ENCODE measurements around the gene SRRM3. TPM values are rescaled to one million over a fixed set of nuclear protein-coding genes. Genes with fewer than 3 reads are reported as not detected.

SRRM3 gene
- total RNA-seq, 2 donors from 2014 or later, result 4.1 to 5.0 TPM

DNA sequence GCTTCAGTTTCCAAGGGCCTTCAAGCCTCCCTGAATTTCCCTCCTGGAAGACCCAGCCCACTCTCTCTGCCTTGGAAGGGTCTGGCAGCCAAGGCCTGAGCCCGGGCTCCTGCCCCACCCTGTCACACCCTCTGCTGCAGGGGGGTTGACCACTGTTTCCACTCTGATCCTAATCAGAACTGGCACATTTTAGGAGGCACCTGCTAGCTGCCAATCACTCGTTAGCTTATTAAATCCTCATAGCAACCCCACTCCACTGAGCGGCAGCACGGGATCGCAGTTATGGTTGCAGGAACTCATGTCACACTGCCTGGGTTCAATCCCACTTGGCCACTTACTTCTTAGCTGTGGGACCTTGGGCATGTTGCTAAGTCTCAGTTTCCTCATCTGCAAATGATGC, 113.7 kb downstream of the SRRM3 start:
- H3K9me3 ChIP-seq (ENCODE audit: control insufficient read depth, low read length), result no peaks in the 10 kb centered on the region
- TF ChIP-seq, protein P1, sequence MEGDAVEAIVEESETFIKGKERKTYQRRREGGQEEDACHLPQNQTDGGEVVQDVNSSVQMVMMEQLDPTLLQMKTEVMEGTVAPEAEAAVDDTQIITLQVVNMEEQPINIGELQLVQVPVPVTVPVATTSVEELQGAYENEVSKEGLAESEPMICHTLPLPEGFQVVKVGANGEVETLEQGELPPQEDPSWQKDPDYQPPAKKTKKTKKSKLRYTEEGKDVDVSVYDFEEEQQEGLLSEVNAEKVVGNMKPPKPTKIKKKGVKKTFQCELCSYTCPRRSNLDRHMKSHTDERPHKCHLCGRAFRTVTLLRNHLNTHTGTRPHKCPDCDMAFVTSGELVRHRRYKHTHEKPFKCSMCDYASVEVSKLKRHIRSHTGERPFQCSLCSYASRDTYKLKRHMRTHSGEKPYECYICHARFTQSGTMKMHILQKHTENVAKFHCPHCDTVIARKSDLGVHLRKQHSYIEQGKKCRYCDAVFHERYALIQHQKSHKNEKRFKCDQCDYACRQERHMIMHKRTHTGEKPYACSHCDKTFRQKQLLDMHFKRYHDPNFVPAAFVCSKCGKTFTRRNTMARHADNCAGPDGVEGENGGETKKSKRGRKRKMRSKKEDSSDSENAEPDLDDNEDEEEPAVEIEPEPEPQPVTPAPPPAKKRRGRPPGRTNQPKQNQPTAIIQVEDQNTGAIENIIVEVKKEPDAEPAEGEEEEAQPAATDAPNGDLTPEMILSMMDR (conservative IDR thresholded peaks at IDR 0.05), result no peak
- Mint-ChIP-seq H3K36me3 (ENCODE audit: low read depth) (peaks cover 2% of the 10 kb centered on the region), H3K4me1 (peaks cover 17% of the 10 kb centered on the region), H3K4me3 (no peak overlapping the region), H3K27me3 (ENCODE audit: insufficient read depth) (no peaks in the 10 kb centered on the region), H3K9me3 (peaks cover 3% of the 10 kb centered on the region), H3K27ac (no peak overlapping the region)
- H3K27me3 ChIP-seq (ENCODE audit: control insufficient read depth, insufficient read depth, low read length, poor library complexity, severe bottlenecking), result no peaks in the 10 kb centered on the region
- no peak for DNase-seq
- no peak overlapping the region for H3K9ac ChIP-seq (ENCODE audit: extremely low read depth, low read length, poor library complexity, severe bottlenecking)
- no peaks in the 10 kb centered on the region for H3K36me3 ChIP-seq (ENCODE audit: control insufficient read depth, insufficient read depth, low read length)
- no peak overlapping the region for H3K4me3 ChIP-seq (ENCODE audit: low read length)
- WGBS, 2 experiments (ENCODE audit: insufficient coverage in 1 of 2, insufficient read length in 1 of 2), result 89 to 95% methylated on average over 5 of the region's 5 CpGs
- no peaks in the 10 kb centered on the region for H3K4me1 ChIP-seq (ENCODE audit: control insufficient read depth, insufficient read depth, low read length)
- no peak overlapping the region for H3K27ac ChIP-seq (ENCODE audit: low read depth, low read length)

DNA sequence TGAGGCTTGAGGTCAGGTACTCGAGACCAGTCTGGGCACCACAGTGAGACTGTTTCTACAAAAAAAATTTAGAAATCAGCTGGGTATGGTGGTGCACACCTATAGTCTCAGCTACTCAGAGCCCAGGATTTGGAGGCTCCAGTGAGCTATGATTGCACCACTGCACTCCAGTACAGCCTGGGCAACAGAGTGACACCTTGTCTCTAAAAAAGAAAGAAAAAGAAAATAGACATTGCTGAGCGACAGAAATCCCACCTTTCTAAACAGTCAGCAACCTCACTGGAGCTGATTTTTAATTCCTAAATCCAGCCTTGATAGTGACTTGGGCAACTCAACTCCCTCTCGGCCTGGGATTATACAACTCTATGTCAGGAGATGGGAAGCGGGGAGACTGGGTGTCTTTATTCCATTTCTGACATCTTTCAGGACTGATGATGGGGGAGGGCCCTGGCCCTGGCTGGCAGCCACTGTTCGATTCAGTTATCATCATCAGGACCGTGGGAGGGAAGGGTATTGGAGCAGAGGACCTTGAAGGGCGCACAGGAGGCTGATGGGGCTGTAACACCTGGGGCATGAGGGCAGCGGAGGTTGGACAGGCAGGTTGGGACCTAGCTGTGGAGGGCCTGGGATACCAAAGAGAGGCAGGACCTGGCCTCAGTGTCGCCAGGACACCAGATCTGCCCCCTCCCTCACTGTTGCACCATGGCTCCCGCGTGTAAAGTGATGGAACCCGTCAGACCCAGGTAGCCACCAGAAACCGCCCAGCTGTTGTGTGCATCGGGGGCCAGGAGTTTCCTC, 115.5 kb downstream of the SRRM3 start:
- no peaks in the 10 kb centered on the region for H3K9me3 Mint-ChIP-seq
- DNase-seq, result no peak
- Histone ChIP-seq H3K4me3 (ENCODE audit: low read length) (peak overlapping the region; percentile 81), H3K36me3 (ENCODE audit: control insufficient read depth, insufficient read depth, low read length) (peaks cover 6% of the 10 kb centered on the region), H3K27me3 (ENCODE audit: control insufficient read depth, insufficient read depth, low read length, poor library complexity, severe bottlenecking) (no peaks in the 10 kb centered on the region), H3K9me3 (ENCODE audit: control insufficient read depth, low read length) (no peaks in the 10 kb centered on the region), H3K27ac (ENCODE audit: low read depth, low read length) (peak overlapping the region; percentile 84), H3K4me1 (ENCODE audit: control insufficient read depth, insufficient read depth, low read length) (no peaks in the 10 kb centered on the region), H3K9ac (ENCODE audit: extremely low read depth, low read length, poor library complexity, severe bottlenecking) (peak overlapping the region; percentile 39)
- peaks cover 17% of the 10 kb centered on the region for H3K4me1 Mint-ChIP-seq
- H3K36me3 Mint-ChIP-seq (ENCODE audit: low read depth), result peaks cover 6% of the 10 kb centered on the region
- peak overlapping the region; percentile 94 for H3K27ac Mint-ChIP-seq
- no peaks in the 10 kb centered on the region for H3K27me3 Mint-ChIP-seq (ENCODE audit: insufficient read depth)
- peak overlapping the region; percentile 84 for H3K4me3 Mint-ChIP-seq
- 74 to 98% methylated on average over 7 to 14 of the region's 14 CpGs for WGBS, 2 experiments (ENCODE audit: insufficient coverage in 1 of 2, insufficient read length in 1 of 2)
- TF ChIP-seq, protein P1 (conservative IDR thresholded peaks at IDR 0.05), result no peak

DNA sequence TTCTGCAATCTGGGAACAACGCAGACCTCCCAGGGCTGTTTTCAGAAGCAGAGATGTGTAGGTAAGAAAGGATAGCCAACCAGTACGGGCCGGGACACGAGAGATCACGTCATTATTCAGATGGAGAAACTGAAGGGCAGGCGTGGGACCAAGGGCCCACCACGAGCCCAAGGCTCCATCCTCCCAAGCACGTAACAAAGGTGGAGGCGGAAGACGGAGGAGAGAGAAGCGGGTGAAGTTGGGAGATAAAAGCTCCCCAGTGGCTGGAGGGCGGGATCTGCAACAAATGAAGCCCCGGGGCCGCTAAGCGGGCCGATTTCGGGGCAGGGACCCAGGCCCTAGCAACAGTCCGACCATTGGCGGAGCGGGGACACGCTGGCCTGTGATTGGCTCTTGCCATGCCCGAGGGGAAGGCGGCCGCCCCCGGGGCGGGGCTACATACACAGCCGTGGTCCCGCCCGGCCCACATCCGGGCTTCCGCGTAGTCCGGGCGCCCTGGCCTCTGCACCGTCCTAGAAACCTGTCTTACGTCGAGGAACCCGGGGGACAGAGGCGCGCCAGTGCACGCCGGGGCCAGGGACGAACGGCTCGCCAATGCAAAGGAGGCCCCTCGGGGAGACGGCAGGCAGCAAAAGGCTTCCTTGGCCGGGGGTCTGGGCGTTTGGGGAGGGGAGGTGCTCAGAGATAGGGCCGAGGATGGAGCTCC, 116.2 kb downstream of the SRRM3 start:
- H3K27ac ChIP-seq (ENCODE audit: low read depth, low read length), result peak overlapping the region; percentile 88

More for the DNA sequence above, 116.2 kb downstream of the SRRM3 start:
- Histone ChIP-seq H3K27me3 (ENCODE audit: control insufficient read depth, insufficient read depth, low read length, poor library complexity, severe bottlenecking) (no peaks in the 10 kb centered on the region), H3K4me1 (ENCODE audit: control insufficient read depth, insufficient read depth, low read length) (no peaks in the 10 kb centered on the region), H3K4me3 (ENCODE audit: low read length) (peak overlapping the region; percentile 81), H3K36me3 (ENCODE audit: control insufficient read depth, insufficient read depth, low read length) (peaks cover 14% of the 10 kb centered on the region), H3K9me3 (ENCODE audit: control insufficient read depth, low read length) (no peaks in the 10 kb centered on the region), H3K9ac (ENCODE audit: extremely low read depth, low read length, poor library complexity, severe bottlenecking) (peak overlapping the region; percentile 80)
- TF ChIP-seq, protein P1 (conservative IDR thresholded peaks at IDR 0.05), result no peak
- Mint-ChIP-seq H3K27ac (peak overlapping the region; percentile 95), H3K4me3 (peak overlapping the region; percentile 84), H3K36me3 (ENCODE audit: low read depth) (peaks cover 8% of the 10 kb centered on the region), H3K4me1 (peaks cover 17% of the 10 kb centered on the region), H3K27me3 (ENCODE audit: insufficient read depth) (no peaks in the 10 kb centered on the region), H3K9me3 (no peaks in the 10 kb centered on the region)
- peak; percentile 99 for DNase-seq
- WGBS, 2 experiments (ENCODE audit: insufficient coverage in 1 of 2, insufficient read length in 1 of 2), result 3 to 5% methylated on average over 17 to 50 of the region's 50 CpGs

Data from endodermal cell (in vitro differentiated cells).